Measurements from ENCODE around the gene ZNF423. TPM values are rescaled to one million over a fixed set of nuclear protein-coding genes. Genes with fewer than 3 reads are reported as not detected.
"Not testable (repeated sequence)": the region's sequence is repeated elsewhere in the genome, so short reads cannot be mapped to it uniquely, and the experiment has no call there.

Gene ZNF423
- total RNA-seq, 2 experiments from 2014 or later = not detected

- ChIA-PET CTCF (no interaction called here), POLR2A (no interaction called here)
These were observed 167.7 kb downstream of the ZNF423 start for GRCh38 chr16:49688036-49688697.

- POLR2A ChIA-PET = no interaction called here
- CTCF ChIA-PET = no interaction called here
These were observed 168.4 kb downstream of the ZNF423 start for GRCh38 chr16:49687476-49688002.

- POLR2A ChIA-PET = no interaction called here
These were observed 171.2 kb downstream of the ZNF423 start for GRCh38 chr16:49684696-49685095.

GRCh38 chr16:49682577-49683165 is 173.2 kb downstream of the ZNF423 start:
- CTCF ChIA-PET = no interaction called here
- POLR2A ChIA-PET = no interaction called here

More at GRCh38 chr16:49684696-49685095, 171.2 kb downstream of the ZNF423 start:
- CTCF ChIA-PET = no interaction called here

GRCh38 chr16:49681217-49681883 is 174.6 kb downstream of the ZNF423 start:
- CTCF ChIA-PET = no interaction called here
- POLR2A ChIA-PET = no interaction called here

- CTCF ChIA-PET = no interaction called here
- POLR2A ChIA-PET = no interaction called here
These were observed 176.8 kb downstream of the ZNF423 start for GRCh38 chr16:49679095-49679494.

GRCh38 chr16:49677661-49678060 is 178.3 kb downstream of the ZNF423 start:
- POLR2A ChIA-PET, CTCF ChIA-PET: not testable (repeated sequence)

- POLR2A ChIA-PET = no interaction called here
- CTCF ChIA-PET = no interaction called here
These were observed 180.5 kb downstream of the ZNF423 start for GRCh38 chr16:49675413-49675812.

- POLR2A ChIA-PET = no interaction called here
These were observed 180.9 kb downstream of the ZNF423 start for GRCh38 chr16:49674990-49675389.

GRCh38 chr16:49674351-49674851 is 181.5 kb downstream of the ZNF423 start:
- CTCF ChIA-PET = no interaction called here
- POLR2A ChIA-PET = no interaction called here

More at GRCh38 chr16:49674990-49675389, 180.9 kb downstream of the ZNF423 start:
- CTCF ChIA-PET = no interaction called here

- ChIA-PET POLR2A (no interaction called here), CTCF (no interaction called here)
These were observed 182.5 kb downstream of the ZNF423 start for GRCh38 chr16:49673442-49673841.

GRCh38 chr16:49672753-49673152 is 183.2 kb downstream of the ZNF423 start:
- ChIA-PET POLR2A (no interaction called here), CTCF (no interaction called here)

- POLR2A ChIA-PET = no interaction called here
These were observed 184.6 kb downstream of the ZNF423 start for GRCh38 chr16:49671333-49671732.

GRCh38 chr16:49670627-49671026 is 185.3 kb downstream of the ZNF423 start:
- POLR2A ChIA-PET = no interaction called here

More at GRCh38 chr16:49671333-49671732, 184.6 kb downstream of the ZNF423 start:
- CTCF ChIA-PET = no interaction called here

GRCh38 chr16:49665482-49666230 is 190.3 kb downstream of the ZNF423 start:
- ChIA-PET POLR2A (no interaction called here), CTCF (no interaction called here)

More at GRCh38 chr16:49670627-49671026, 185.3 kb downstream of the ZNF423 start:
- CTCF ChIA-PET = no interaction called here

GRCh38 chr16:49664221-49665215 is 191.4 kb downstream of the ZNF423 start:
- CTCF ChIA-PET = no interaction called here
- POLR2A ChIA-PET = interaction anchor here (0.6 kb wide), 1 partner anchor 140 kb away, joined by 12 read pairs; no protein-coding TSS in a partner anchor

GRCh38 chr16:49663081-49664065 is 192.5 kb downstream of the ZNF423 start:
- POLR2A ChIA-PET = interaction anchor here (0.6 kb wide), 1 partner anchor 141 kb away, joined by 12 read pairs; no protein-coding TSS in a partner anchor
- CTCF ChIA-PET = no interaction called here

GRCh38 chr16:49662569-49662968 is 193.3 kb downstream of the ZNF423 start:
- ChIA-PET CTCF (no interaction called here), POLR2A (no interaction called here)
